Transverse colon (tissue), 4 donors: ENCODE results near the gene CST7. TPM values are rescaled to one million over a fixed set of nuclear protein-coding genes. Genes with fewer than 3 reads are reported as not detected.

ENCODE experiments used
- DNase-seq: peaks from one replicate; pipeline ENCODE4 v3.0.0-alpha.2; 2019
- H3K27ac ChIP-seq, 4 donors: fragments of 200-600 bp; sonication (generic); 2 replicates each; pipeline ENCODE4 v1.5.1; 2016 to 2018; ENCODE audit warnings: inconsistent platforms in 4 of 4
- H3K27me3 ChIP-seq: fragments of 200-600 bp; sonication (generic); 2 replicates; pipeline ENCODE4 v1.5.1; 2017; ENCODE audit warnings: inconsistent platforms
- H3K36me3 ChIP-seq, 4 donors: fragments of 200-600 bp; sonication (generic); 2 replicates each; pipeline ENCODE4 v1.5.1; 2017 to 2019; ENCODE audit warnings: inconsistent platforms in 4 of 4
- H3K4me1 ChIP-seq, 4 donors: fragments of 200-600 bp; sonication (generic); 2 replicates each; pipeline ENCODE4 v1.5.1; 2017 to 2020; ENCODE audit warnings: inconsistent platforms in 4 of 4
- H3K4me3 ChIP-seq, 4 donors: fragments of 200-600 bp; sonication (generic); 1 replicate in 1 of 4; 2 replicates in 3 of 4; pipeline versions ENCODE4 v1.5.1 to v1.6.1; 2017 to 2019; ENCODE audit warnings: inconsistent platforms in 4 of 4
- H3K9me3 ChIP-seq, 2 donors: fragments of 200-600 bp; sonication (generic); 2 replicates each; pipeline ENCODE4 v1.5.1; 2017 to 2019; ENCODE audit warnings: inconsistent platforms in 2 of 2
- EP300 ChIP-seq: sonication (generic); formaldehyde crosslinking; IDR thresholded peaks from one replicate; pipeline ENCODE4 v1.6.1; 2017; ENCODE audit warnings: antibody characterized with exemption, low read depth
- POLR2A ChIP-seq: fragments of 450-650 bp; IDR thresholded peaks from one replicate; pipeline ENCODE4 v1.6.1; 2016; ENCODE audit warnings: antibody characterized with exemption, mild to moderate bottlenecking, moderate library complexity
- POLR2AphosphoS5 ChIP-seq, 3 donors: sonication (generic); formaldehyde crosslinking; IDR thresholded peaks; one replicate each; pipeline ENCODE4 v1.6.1; 2016; ENCODE audit warnings: antibody characterized with exemption in 3 of 3
- WGBS, 2 donors: methylation state at CpG; one replicate each; pipeline ENCODE4 v1.1.5; 2018; ENCODE audit warnings: low coverage in 1 of 2; 5-methylcytosine and 5-hydroxymethylcytosine counted together
- in situ Hi-C, 4 donors: fragments of 200-750 bp; cut with MboI; loops; one replicate each; pipeline versions ENCODE4 v1.15.0 to v1.15.1; 2017; ENCODE audit warnings: low sequenced_read_pairs in 3 of 4, low pct_ligation_motif_present in 1 of 4, low pct_unique_long_range_greater_than_20kb in 1 of 4
- intact Hi-C: fragments of 100-400 bp; cut with DNase I; formaldehyde crosslinking; loops from one replicate; pipeline ENCODE4 v1.15.1; 2023; ENCODE audit warnings: low total_unique reads
- total RNA-seq, 4 donors: library from RNA; depleted of rRNA; stranded (reverse); fragments of >200 nt; gene quantifications; one replicate each; pipeline ENCODE4 v1.1.0, GENCODE V29; 2016
- TF ChIP-seq, protein P1 (sequence below), 5 experiments: fragments of 200-600 bp in 3 of 5; fragments of 450-650 bp in 2 of 5; sonication (generic) in 3 of 5; IDR thresholded peaks; 1 replicate in 2 of 5; 2 replicates in 3 of 5; pipeline ENCODE4 v1.5.1; 2016 to 2017; ENCODE audit warnings: antibody characterized with exemption in 5 of 5, inconsistent platforms in 3 of 5, mild to moderate bottlenecking in 2 of 5, moderate library complexity in 1 of 5

CST7 gene
- total RNA-seq, 4 donors from 2014 or later, result 3.2 to 3.3 TPM; not detected in 2

GRCh38 chr20:24964506-24964840 lies 15.4 kb downstream of the CST7 start:
- Histone ChIP-seq H3K36me3 (peaks cover 0 to 29% (median 12%) of the 10 kb centered on the region in 4 donors), H3K27ac (no peak overlapping the region), H3K4me1 (no peaks in the 10 kb centered on the region), H3K27me3 (no peaks in the 10 kb centered on the region), H3K9me3 (no peaks in the 10 kb centered on the region), H3K4me3 (no peak overlapping the region)
- in situ Hi-C loops (no loop called here), intact Hi-C loops (no loop called here)
- 81 to 92% methylated on average over 9 of the region's 9 CpGs for WGBS, 2 donors
- TF ChIP-seq, protein P1, sequence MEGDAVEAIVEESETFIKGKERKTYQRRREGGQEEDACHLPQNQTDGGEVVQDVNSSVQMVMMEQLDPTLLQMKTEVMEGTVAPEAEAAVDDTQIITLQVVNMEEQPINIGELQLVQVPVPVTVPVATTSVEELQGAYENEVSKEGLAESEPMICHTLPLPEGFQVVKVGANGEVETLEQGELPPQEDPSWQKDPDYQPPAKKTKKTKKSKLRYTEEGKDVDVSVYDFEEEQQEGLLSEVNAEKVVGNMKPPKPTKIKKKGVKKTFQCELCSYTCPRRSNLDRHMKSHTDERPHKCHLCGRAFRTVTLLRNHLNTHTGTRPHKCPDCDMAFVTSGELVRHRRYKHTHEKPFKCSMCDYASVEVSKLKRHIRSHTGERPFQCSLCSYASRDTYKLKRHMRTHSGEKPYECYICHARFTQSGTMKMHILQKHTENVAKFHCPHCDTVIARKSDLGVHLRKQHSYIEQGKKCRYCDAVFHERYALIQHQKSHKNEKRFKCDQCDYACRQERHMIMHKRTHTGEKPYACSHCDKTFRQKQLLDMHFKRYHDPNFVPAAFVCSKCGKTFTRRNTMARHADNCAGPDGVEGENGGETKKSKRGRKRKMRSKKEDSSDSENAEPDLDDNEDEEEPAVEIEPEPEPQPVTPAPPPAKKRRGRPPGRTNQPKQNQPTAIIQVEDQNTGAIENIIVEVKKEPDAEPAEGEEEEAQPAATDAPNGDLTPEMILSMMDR (IDR thresholded peaks at IDR 0.05), result no peak
- TF ChIP-seq EP300, result no peak
- TF ChIP-seq POLR2A, result no peak
- no peak for TF ChIP-seq POLR2AphosphoS5 (IDR thresholded peaks at IDR 0.05)
- no peak for DNase-seq

DNA sequence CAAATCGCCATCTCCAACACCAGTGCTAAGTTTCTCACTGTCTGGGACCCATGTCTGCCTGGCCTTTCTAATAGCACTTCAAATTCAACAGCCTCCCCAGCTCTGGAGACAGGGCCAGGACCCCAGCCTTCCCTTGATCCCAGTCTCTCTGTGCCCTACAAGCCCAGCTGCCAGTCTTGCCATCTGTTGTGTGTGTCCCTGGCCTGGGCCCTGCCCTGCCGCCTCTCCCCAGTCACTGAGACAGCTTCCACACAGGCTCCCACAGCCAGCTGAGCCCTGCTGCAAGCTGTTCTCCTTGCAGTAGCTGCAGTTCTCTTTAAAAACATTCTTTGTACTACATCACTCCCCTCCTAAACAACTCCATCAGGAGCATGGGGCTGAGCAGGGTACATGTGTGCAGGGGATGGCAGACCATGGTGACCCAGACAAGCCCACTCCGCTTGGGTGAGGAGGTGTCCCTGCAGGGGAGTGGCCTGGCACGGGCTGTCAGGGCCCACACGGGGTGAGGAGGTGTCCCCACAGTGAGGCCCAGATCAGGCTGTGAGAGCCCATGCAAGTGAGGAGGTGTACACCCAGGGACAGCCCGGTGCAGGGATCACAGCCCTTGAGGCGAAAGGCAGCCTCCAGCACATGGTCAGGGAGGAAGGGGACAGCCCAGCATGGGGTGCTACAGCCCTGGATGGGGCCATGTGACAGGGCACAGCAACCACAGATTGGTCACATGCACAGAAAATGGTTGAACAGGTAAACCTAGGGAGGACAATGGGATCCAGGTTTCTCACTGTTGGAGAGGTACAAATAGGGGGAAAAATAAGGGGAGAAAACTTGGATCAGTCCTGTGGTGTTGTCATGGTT lies 16.2 kb downstream of the CST7 start:
- TF ChIP-seq, protein P1 (IDR thresholded peaks at IDR 0.05), result no peak
- TF ChIP-seq POLR2A, result no peak
- TF ChIP-seq POLR2AphosphoS5 (IDR thresholded peaks at IDR 0.05), result no peak
- TF ChIP-seq EP300, result no peak
- Histone ChIP-seq H3K27me3 (no peaks in the 10 kb centered on the region), H3K27ac (no peak overlapping the region), H3K9me3 (no peaks in the 10 kb centered on the region), H3K36me3 (peaks cover 0 to 37% (median 12%) of the 10 kb centered on the region in 4 donors), H3K4me3 (no peak overlapping the region), H3K4me1 (no peaks in the 10 kb centered on the region)
- in situ Hi-C loops (no loop called here), intact Hi-C loops (no loop called here)
- WGBS, 2 donors, result 78 to 90% methylated on average over 1 to 7 of the region's 7 CpGs
- no peak for DNase-seq

DNA sequence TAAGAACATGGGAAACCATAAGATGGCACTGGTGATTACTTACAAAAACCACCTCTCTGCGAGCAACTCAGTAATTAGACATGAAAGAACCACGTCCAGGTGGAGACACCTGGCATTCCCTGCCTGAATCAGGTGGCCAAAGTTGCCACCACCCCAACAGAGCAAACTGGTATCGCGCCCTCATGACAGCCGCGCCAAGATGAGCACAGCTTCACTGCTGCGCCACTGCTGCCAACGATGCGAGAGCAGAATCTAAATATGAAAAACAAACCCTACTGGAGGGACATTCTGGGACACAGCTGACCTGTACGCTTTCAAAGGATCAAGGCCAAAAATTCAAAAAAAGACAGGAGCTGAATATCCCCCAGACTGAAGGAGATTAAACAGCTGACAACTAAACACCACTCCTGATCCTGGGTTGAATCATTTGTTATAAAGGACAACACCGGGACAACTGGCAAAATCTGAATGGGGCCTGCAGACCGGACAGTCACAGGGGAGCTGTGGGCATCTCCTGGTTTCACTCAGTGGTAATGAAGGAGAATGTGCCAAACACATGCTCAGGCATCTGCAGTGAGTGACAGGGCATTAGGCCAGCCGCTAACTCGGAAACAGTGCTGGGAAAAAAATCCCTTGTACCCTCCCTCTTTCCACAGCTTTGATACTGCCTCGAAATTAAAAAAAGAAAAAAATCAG lies 17.4 kb downstream of the CST7 start:
- intact Hi-C loops (no loop called here), in situ Hi-C loops (no loop called here)
- 88 to 94% methylated on average over 7 to 15 of the region's 15 CpGs for WGBS, 2 donors
- no peak overlapping the region for H3K4me3 ChIP-seq
- H3K27me3 ChIP-seq, result no peaks in the 10 kb centered on the region
- H3K27ac ChIP-seq, result no peak overlapping the region
- TF ChIP-seq, protein P1 (IDR thresholded peaks at IDR 0.05), result no peak
- TF ChIP-seq EP300 (no peak), POLR2A (no peak), POLR2AphosphoS5 (IDR thresholded peaks at IDR 0.05) (no peak)
- no peak for DNase-seq
- H3K36me3 ChIP-seq, result peaks cover 0 to 37% (median 10%) of the 10 kb centered on the region in 4 donors
- H3K4me1 ChIP-seq, result no peaks in the 10 kb centered on the region
- H3K9me3 ChIP-seq, result no peaks in the 10 kb centered on the region

- intact Hi-C loops, result no loop called here
- no peak overlapping the region for H3K4me3 ChIP-seq
- no peak overlapping the region for H3K27ac ChIP-seq
- WGBS, 2 donors, result 48 to 56% methylated on average over 5 of the region's 5 CpGs
- no peaks in the 10 kb centered on the region for H3K4me1 ChIP-seq
- no peak for DNase-seq
- no peaks in the 10 kb centered on the region for H3K27me3 ChIP-seq
- H3K9me3 ChIP-seq, result no peaks in the 10 kb centered on the region
- H3K36me3 ChIP-seq, result peaks cover 0 to 32% (median 4%) of the 10 kb centered on the region in 4 donors
- in situ Hi-C loops, result no loop called here
- TF ChIP-seq POLR2AphosphoS5 (IDR thresholded peaks at IDR 0.05), result no peak
- no peak for TF ChIP-seq EP300
- TF ChIP-seq POLR2A, result no peak
- TF ChIP-seq, protein P1 (IDR thresholded peaks at IDR 0.05), result no peak
Observed at GRCh38 chr20:24968278-24968800, 19.3 kb downstream of the CST7 start.
